ENCODE data around the gene ABHD15.
"Not testable (repeated sequence)": the region's sequence is repeated elsewhere in the genome, so short reads cannot be mapped to it uniquely, and the experiment has no call there.

ABHD15 gene

DNA sequence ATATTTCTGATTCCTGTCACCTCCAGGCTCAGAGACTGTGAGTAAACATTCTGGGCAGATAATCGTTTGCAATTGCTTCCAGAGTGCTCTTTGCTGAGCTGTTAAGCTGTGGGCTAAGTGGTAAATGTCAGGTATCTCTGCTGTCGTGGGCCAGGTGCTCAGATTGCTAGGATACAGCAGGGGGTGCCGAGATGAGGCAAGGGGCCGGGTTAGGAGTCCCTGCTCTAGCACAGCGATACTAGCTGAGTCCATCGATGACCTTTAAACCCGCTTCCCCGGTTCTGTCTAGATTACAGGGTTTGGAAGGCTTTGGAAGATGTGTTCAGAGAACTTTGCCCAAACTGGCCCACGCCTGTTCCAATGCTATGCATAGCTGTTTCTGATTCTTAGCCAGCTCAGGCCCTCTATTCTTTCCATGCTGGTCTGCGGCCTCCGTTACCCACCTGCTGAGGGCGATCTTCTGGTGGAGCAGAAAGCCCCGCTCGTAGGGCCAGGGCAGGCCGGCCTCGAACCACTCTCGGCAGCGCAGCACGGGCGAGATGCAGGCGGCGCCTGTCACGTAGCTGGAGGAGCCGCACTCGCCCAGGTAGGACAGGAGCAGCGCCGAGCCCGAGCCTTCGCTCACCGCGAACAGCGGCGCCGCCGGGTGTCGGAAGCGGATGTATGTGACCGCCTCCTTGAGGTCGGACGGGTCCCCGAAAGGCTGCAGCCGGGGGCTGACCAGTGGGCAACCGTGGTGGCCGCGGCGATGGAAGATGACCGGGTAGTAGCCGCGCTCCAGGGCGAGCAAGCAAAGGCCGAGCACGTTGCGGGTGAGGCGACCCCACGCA, 979 bp downstream of the ABHD15 start:
- Histone ChIP-seq H3K36me3 (ENCODE audit: control insufficient read depth, insufficient read depth, low read length) (no peaks in the 10 kb centered on the region), H3K27me3 (ENCODE audit: control insufficient read depth, insufficient read depth, low read length) (peaks cover 11% of the 10 kb centered on the region; the same call in 1 of the 2 replicates), H3K9me3 (ENCODE audit: control insufficient read depth, insufficient read depth, low read length) (no peaks in the 10 kb centered on the region), H3K27ac (ENCODE audit: low read length) (no peak overlapping the region), H3K4me1 (ENCODE audit: control insufficient read depth, insufficient read depth, low read length) (peaks cover 2% of the 10 kb centered on the region), H3K4me3 (ENCODE audit: low read length) (peak overlapping the region; percentile 42; the same call in 1 of the 2 replicates)
- no peak for DNase-seq (ENCODE audit: low read depth, low spot score)
- no CpG with 5 or more reads among the region's 55 CpGs for WGBS (ENCODE audit: insufficient coverage, insufficient read length)

DNA sequence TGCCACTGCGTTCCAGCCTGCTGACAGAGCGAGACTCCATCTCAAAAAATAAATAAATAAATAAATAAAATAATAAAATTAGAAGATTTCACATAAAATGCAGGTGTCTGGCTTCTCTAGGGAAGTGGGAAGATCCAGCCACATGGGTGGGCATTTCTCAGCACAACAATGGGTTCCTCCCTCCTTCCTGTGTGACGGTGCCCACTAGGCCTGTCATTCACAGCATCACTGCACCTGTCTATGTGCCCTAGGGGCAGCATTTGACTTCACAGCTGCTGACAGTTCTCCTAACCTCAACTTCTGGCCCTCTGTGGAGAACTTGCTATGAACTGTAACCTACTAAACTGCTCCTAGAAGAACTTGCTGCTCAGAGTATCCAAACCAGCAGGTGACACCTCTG, 3.0 kb downstream of the ABHD15 start:
- DNase-seq (ENCODE audit: low read depth, low spot score): no peak
- WGBS (ENCODE audit: insufficient coverage, insufficient read length): no CpG with 5 or more reads among the region's 3 CpGs
- Histone ChIP-seq H3K27me3 (ENCODE audit: control insufficient read depth, insufficient read depth, low read length) (peaks cover 11% of the 10 kb centered on the region; the same call in 1 of the 2 replicates), H3K36me3 (ENCODE audit: control insufficient read depth, insufficient read depth, low read length) (no peaks in the 10 kb centered on the region), H3K4me3 (ENCODE audit: low read length) (no peak overlapping the region), H3K4me1 (ENCODE audit: control insufficient read depth, insufficient read depth, low read length) (peaks cover 2% of the 10 kb centered on the region; the same call in 1 of the 2 replicates), H3K9me3 (ENCODE audit: control insufficient read depth, insufficient read depth, low read length) (no peaks in the 10 kb centered on the region), H3K27ac (ENCODE audit: low read length) (no peak overlapping the region)

DNA sequence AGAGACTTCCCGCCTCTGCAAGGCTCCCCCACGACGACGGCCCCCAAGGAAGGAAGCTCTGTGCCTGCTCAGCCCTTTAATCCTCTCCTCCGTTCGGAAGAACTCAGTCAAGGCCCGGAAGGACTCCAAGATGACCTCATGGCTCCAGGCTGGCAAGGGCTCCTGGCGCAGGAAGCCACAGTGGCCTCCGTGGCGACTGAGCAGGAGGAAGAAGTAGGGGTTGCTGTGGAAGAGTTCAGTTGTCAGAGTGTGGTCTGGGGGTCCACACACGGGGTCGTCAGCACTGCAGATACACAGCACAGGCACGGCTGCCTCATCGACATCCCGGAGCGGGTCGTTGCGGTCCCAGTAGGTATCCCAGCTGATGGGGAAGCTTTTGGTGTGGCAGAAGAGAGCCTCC, 4.2 kb downstream of the ABHD15 start:
- Histone ChIP-seq H3K27ac (ENCODE audit: low read length) (no peak overlapping the region), H3K4me3 (ENCODE audit: low read length) (no peak overlapping the region), H3K27me3 (ENCODE audit: control insufficient read depth, insufficient read depth, low read length) (peaks cover 11% of the 10 kb centered on the region; the same call in 1 of the 2 replicates), H3K4me1 (ENCODE audit: control insufficient read depth, insufficient read depth, low read length) (peaks cover 2% of the 10 kb centered on the region; the same call in 1 of the 2 replicates), H3K36me3 (ENCODE audit: control insufficient read depth, insufficient read depth, low read length) (no peaks in the 10 kb centered on the region), H3K9me3 (ENCODE audit: control insufficient read depth, insufficient read depth, low read length) (no peaks in the 10 kb centered on the region)
- DNase-seq (ENCODE audit: low read depth, low spot score): no peak
- no CpG with 5 or more reads among the region's 18 CpGs for WGBS (ENCODE audit: insufficient coverage, insufficient read length)

DNA sequence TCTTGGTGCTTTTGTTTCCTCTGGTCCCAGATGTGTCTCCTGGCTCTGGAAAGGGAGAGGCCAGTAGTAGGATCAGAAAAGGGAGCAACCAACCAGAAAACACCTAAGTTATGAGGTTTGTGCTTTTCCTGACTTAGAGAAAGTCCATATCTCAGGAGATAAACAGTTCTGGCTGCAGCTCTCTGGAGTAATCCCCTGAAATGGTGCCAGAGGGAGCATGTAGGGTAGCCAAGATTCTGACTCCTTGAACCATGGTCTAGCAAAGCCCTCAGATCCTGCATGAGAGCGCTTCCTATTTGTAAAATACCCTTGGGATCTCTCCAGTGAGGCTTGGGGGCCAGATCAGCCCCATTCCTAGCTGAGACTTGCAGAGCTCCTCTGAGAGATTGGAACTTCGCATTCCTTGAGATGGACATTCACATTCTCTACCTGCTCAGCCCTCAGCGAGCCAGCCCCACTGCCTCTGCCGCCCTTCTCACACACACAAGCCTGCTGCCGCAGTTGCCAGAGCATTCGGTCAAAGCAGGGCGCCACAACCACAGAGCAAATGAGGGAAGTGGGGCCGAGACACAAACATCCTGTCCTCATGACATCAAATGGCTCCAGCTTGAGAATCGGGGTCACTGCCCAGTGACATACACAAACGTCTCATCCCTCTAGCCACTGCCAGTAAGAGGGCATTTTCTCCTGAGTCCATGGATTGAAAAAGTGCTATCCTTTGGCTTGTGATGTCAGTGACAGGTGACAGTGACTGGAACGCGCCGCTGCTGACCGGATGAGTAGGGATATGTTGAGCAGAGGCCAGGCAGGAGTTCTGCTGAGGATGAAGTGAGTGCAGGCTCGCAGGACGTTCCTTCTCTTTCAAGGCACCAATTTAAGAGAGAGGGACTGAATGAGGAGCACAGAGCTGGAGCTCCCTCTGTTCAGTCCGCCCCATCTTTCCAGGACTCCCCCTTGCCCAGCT, 5.0 kb downstream of the ABHD15 start:
- Histone ChIP-seq H3K27me3 (ENCODE audit: control insufficient read depth, insufficient read depth, low read length) (peaks cover 11% of the 10 kb centered on the region; the same call in 1 of the 2 replicates), H3K27ac (ENCODE audit: low read length) (no peak overlapping the region), H3K4me3 (ENCODE audit: low read length) (no peak overlapping the region), H3K9me3 (ENCODE audit: control insufficient read depth, insufficient read depth, low read length) (no peaks in the 10 kb centered on the region), H3K36me3 (ENCODE audit: control insufficient read depth, insufficient read depth, low read length) (no peaks in the 10 kb centered on the region), H3K4me1 (ENCODE audit: control insufficient read depth, insufficient read depth, low read length) (peaks cover 2% of the 10 kb centered on the region; the same call in 1 of the 2 replicates)
- WGBS (ENCODE audit: insufficient coverage, insufficient read length): no CpG with 5 or more reads among the region's 17 CpGs
- DNase-seq (ENCODE audit: low read depth, low spot score): no peak

DNA sequence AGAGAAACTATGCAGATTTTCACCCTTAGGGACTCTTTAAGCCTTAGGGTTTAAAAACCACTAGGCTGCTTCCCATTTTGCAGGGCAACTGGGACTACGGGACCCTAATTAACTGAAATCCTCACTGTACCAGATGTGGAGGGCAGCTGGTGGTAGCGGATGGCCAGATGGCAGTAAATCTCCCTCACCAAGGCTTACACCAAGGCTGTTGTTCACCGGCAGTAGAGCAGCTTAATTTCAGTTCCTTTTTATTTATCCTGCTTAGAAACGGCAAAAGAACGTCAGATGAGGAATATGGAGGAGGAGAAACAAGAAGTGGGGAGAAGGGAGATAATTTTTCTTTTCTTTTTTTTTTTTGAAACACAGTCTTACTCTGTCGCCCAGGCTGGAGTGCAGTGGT, 6.5 kb downstream of the ABHD15 start:
- no peak for DNase-seq (ENCODE audit: low read depth, low spot score)
- Histone ChIP-seq H3K9me3 (ENCODE audit: control insufficient read depth, insufficient read depth, low read length) (no peaks in the 10 kb centered on the region), H3K36me3 (ENCODE audit: control insufficient read depth, insufficient read depth, low read length) (no peaks in the 10 kb centered on the region), H3K27me3 (ENCODE audit: control insufficient read depth, insufficient read depth, low read length) (peaks cover 1% of the 10 kb centered on the region; the same call in 1 of the 2 replicates), H3K27ac (ENCODE audit: low read length) (no peak overlapping the region), H3K4me1 (ENCODE audit: control insufficient read depth, insufficient read depth, low read length) (no peaks in the 10 kb centered on the region), H3K4me3 (ENCODE audit: low read length) (no peak overlapping the region)
- WGBS (ENCODE audit: insufficient coverage, insufficient read length): no CpG with 5 or more reads among the region's 6 CpGs

DNA sequence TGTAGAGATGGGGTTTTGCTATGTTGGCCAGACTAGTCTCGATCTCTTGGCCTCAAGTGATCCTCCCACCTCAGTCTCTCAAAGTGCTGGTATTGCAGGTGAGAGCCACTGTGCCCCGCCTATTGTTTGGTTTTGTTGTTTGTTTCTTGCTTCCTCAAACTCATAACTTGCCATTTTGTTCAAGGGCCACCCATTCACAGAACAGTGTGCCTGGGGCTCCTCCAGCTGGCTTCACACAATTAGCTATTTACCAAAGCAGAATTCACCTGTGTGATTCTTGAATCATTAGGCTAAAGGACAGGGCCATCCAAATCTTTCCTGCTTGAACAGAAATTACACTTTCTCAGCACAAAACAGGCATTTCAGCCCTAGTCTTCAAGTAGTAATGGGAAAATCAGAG, 7.2 kb downstream of the ABHD15 start:
- no peak overlapping the region for H3K4me3 ChIP-seq (ENCODE audit: low read length)
- H3K27ac ChIP-seq (ENCODE audit: low read length): no peak overlapping the region
- no peak for DNase-seq (ENCODE audit: low read depth, low spot score)
- H3K27me3 ChIP-seq (ENCODE audit: control insufficient read depth, insufficient read depth, low read length): no peaks in the 10 kb centered on the region
- WGBS (ENCODE audit: insufficient coverage, insufficient read length): no CpG with 5 or more reads among the region's 2 CpGs
- no peaks in the 10 kb centered on the region for H3K9me3 ChIP-seq (ENCODE audit: control insufficient read depth, insufficient read depth, low read length)
- no peaks in the 10 kb centered on the region for H3K4me1 ChIP-seq (ENCODE audit: control insufficient read depth, insufficient read depth, low read length)
- H3K36me3 ChIP-seq (ENCODE audit: control insufficient read depth, insufficient read depth, low read length): no peaks in the 10 kb centered on the region

DNA sequence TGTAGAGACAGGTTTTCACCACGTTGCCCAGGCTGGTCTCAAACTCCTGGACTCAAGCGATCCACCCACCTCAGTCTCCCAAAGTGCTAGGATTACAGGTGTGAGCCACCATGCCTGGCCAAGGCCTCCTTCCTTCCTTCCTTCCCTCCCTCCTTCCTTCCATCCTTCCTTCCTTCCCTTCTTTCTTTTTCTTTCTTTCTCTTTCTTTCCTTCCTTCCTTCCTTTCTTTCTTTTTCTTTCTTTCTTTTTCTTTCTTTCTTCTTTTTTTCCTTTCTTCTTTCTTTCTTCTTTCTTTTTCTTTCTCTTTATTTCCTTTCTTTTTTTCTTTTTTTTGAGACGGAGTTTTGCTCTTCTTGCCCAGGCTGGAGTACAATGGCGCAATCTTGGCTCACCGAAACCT, 8.7 kb downstream of the ABHD15 start:
- not testable (repeated sequence) for H3K9me3 ChIP-seq (ENCODE audit: control insufficient read depth, insufficient read depth, low read length); DNase-seq (ENCODE audit: low read depth, low spot score); H3K27ac ChIP-seq (ENCODE audit: low read length); H3K4me1 ChIP-seq (ENCODE audit: control insufficient read depth, insufficient read depth, low read length); H3K4me3 ChIP-seq (ENCODE audit: low read length); H3K36me3 ChIP-seq (ENCODE audit: control insufficient read depth, insufficient read depth, low read length); H3K27me3 ChIP-seq (ENCODE audit: control insufficient read depth, insufficient read depth, low read length)
- WGBS (ENCODE audit: insufficient coverage, insufficient read length): no CpG with 5 or more reads among the region's 5 CpGs

DNA sequence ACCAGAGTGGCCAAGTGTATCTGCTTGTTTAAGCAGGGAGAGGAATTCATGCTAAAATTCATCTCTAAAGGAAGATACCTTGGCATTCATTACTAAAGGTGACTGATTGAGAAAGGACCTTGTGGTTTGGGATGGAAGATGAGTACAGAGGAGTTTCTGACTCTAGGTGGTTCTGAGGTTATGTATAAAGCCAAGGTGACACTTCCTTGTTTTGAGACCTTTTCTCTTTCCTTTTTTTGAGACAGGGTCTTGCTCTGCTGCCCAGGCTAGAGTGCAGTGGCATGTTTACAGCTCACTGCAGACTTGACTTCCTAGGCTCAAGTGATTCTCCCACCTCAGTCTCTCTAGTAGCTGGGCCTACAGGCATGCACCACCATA, 9.1 kb downstream of the ABHD15 start:
- Histone ChIP-seq H3K36me3 (ENCODE audit: control insufficient read depth, insufficient read depth, low read length) (no peaks in the 10 kb centered on the region), H3K4me3 (ENCODE audit: low read length) (no peak overlapping the region), H3K4me1 (ENCODE audit: control insufficient read depth, insufficient read depth, low read length) (no peaks in the 10 kb centered on the region; the same call in 1 of the 2 replicates), H3K27ac (ENCODE audit: low read length) (no peak overlapping the region), H3K27me3 (ENCODE audit: control insufficient read depth, insufficient read depth, low read length) (no peaks in the 10 kb centered on the region), H3K9me3 (ENCODE audit: control insufficient read depth, insufficient read depth, low read length) (no peaks in the 10 kb centered on the region)
- DNase-seq (ENCODE audit: low read depth, low spot score): no peak

DNA sequence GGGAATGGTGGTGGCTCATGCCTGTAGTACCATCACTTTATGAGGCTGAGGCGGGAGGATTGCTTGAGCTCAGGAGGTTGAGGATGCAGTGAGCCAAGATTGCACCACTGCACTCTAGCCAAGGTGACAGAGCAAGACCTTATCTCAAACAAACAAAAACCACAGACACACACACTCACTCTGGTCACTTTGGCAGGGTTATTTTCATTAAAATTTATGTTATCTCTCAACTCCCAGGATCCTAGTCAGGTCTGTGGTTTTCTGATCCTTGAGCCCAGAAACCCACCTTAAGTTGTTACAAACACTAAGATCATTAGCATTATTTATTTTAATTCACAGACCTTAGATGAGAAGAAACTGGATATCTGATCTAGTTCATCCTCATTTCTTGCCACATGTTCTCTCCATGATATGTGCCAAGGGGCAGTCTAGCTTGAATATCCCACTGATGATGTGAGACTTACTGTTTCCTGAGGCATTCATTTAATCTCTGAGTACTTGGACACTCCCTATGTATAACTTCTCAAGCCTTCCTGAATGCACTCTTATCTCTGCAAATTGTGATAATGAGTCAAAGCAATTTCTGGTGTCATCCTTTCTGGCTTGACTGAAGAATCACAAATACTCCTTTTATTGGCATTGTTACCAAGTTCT, 9.6 kb downstream of the ABHD15 start:
- Histone ChIP-seq H3K9me3 (ENCODE audit: control insufficient read depth, insufficient read depth, low read length) (no peaks in the 10 kb centered on the region), H3K27ac (ENCODE audit: low read length) (no peak overlapping the region), H3K27me3 (ENCODE audit: control insufficient read depth, insufficient read depth, low read length) (no peaks in the 10 kb centered on the region), H3K36me3 (ENCODE audit: control insufficient read depth, insufficient read depth, low read length) (no peaks in the 10 kb centered on the region), H3K4me3 (ENCODE audit: low read length) (no peak overlapping the region), H3K4me1 (ENCODE audit: control insufficient read depth, insufficient read depth, low read length) (no peaks in the 10 kb centered on the region; the same call in 1 of the 2 replicates)
- no CpG with 5 or more reads among the region's 1 CpG for WGBS (ENCODE audit: insufficient coverage, insufficient read length)
- no peak for DNase-seq (ENCODE audit: low read depth, low spot score)

DNA sequence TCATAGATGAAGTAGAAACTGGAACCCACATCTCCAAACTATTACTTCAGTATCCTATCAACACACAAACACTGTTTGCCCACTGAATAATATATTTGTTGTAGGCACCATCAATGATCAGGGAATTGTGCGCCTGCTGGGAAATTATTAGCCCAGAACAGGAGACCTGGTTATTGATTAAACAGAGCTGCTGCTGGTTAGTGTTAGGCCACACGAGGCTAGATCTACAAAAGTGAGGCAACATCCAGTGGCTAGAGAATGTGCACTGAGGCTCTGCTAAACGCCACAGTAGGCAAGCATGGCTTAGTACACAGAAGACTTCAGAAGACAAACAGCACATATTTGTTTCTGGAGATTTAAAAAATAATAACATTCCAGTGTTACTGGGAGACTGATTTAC, 11.0 kb downstream of the ABHD15 start:
- Histone ChIP-seq H3K4me1 (ENCODE audit: control insufficient read depth, insufficient read depth, low read length) (no peaks in the 10 kb centered on the region; the same call in 1 of the 2 replicates), H3K27ac (ENCODE audit: low read length) (no peak overlapping the region), H3K9me3 (ENCODE audit: control insufficient read depth, insufficient read depth, low read length) (no peaks in the 10 kb centered on the region), H3K4me3 (ENCODE audit: low read length) (no peak overlapping the region), H3K27me3 (ENCODE audit: control insufficient read depth, insufficient read depth, low read length) (no peaks in the 10 kb centered on the region), H3K36me3 (ENCODE audit: control insufficient read depth, insufficient read depth, low read length) (no peaks in the 10 kb centered on the region)
- DNase-seq (ENCODE audit: low read depth, low spot score): no peak
- no CpG with 5 or more reads among the region's 3 CpGs for WGBS (ENCODE audit: insufficient coverage, insufficient read length)

Data from iPS DF 6.9 (cell line).